ENCODE measurements around the gene TLE7. TPM values are rescaled to one million over a fixed set of nuclear protein-coding genes. Genes with fewer than 3 reads are reported as not detected.

The TLE7 gene
- total RNA-seq, 2 donors from 2014 or later: 0.22 to 0.24 TPM

- H3K27me3 Mint-ChIP-seq (ENCODE audit: insufficient read depth): peaks cover 41% of the 10 kb centered on the region
- H3K4me1 Mint-ChIP-seq: peaks cover 7% of the 10 kb centered on the region
- TF ChIP-seq, protein P1, sequence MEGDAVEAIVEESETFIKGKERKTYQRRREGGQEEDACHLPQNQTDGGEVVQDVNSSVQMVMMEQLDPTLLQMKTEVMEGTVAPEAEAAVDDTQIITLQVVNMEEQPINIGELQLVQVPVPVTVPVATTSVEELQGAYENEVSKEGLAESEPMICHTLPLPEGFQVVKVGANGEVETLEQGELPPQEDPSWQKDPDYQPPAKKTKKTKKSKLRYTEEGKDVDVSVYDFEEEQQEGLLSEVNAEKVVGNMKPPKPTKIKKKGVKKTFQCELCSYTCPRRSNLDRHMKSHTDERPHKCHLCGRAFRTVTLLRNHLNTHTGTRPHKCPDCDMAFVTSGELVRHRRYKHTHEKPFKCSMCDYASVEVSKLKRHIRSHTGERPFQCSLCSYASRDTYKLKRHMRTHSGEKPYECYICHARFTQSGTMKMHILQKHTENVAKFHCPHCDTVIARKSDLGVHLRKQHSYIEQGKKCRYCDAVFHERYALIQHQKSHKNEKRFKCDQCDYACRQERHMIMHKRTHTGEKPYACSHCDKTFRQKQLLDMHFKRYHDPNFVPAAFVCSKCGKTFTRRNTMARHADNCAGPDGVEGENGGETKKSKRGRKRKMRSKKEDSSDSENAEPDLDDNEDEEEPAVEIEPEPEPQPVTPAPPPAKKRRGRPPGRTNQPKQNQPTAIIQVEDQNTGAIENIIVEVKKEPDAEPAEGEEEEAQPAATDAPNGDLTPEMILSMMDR (conservative IDR thresholded peaks at IDR 0.05): no peak
- Histone ChIP-seq H3K36me3 (ENCODE audit: control insufficient read depth, insufficient read depth, low read length) (no peaks in the 10 kb centered on the region), H3K9ac (ENCODE audit: extremely low read depth, low read length, poor library complexity, severe bottlenecking) (no peak overlapping the region), H3K9me3 (ENCODE audit: control insufficient read depth, low read length) (no peaks in the 10 kb centered on the region), H3K27me3 (ENCODE audit: control insufficient read depth, insufficient read depth, low read length, poor library complexity, severe bottlenecking) (peaks cover 34% of the 10 kb centered on the region), H3K4me3 (ENCODE audit: low read length) (no peak overlapping the region), H3K27ac (ENCODE audit: low read depth, low read length) (no peak overlapping the region), H3K4me1 (ENCODE audit: control insufficient read depth, insufficient read depth, low read length) (no peaks in the 10 kb centered on the region)
- DNase-seq: peak; percentile 28
- H3K9me3 Mint-ChIP-seq: no peaks in the 10 kb centered on the region
- no peak overlapping the region for H3K27ac Mint-ChIP-seq
- 88 to 91% methylated on average over 5 to 7 of the region's 7 CpGs for WGBS, 2 experiments (ENCODE audit: insufficient coverage in 1 of 2, insufficient read length in 1 of 2)
- H3K4me3 Mint-ChIP-seq: no peak overlapping the region
- no peaks in the 10 kb centered on the region for H3K36me3 Mint-ChIP-seq (ENCODE audit: low read depth)
Observed at GRCh38 chr16:71423865-71424264, 18.0 kb downstream of the TLE7 start.

- peaks cover 44% of the 10 kb centered on the region for H3K27me3 Mint-ChIP-seq (ENCODE audit: insufficient read depth)
- 87 to 90% methylated on average over 2 of the region's 2 CpGs for WGBS, 2 experiments (ENCODE audit: insufficient coverage in 1 of 2, insufficient read length in 1 of 2)
Observed at GRCh38 chr16:71423016-71423415, 18.8 kb downstream of the TLE7 start.

GRCh38 chr16:71421911-71422310 is 19.9 kb downstream of the TLE7 start:
- Histone ChIP-seq H3K9ac (ENCODE audit: extremely low read depth, low read length, poor library complexity, severe bottlenecking) (no peak overlapping the region), H3K4me3 (ENCODE audit: low read length) (no peak overlapping the region), H3K9me3 (ENCODE audit: control insufficient read depth, low read length) (no peaks in the 10 kb centered on the region), H3K4me1 (ENCODE audit: control insufficient read depth, insufficient read depth, low read length) (no peaks in the 10 kb centered on the region), H3K27ac (ENCODE audit: low read depth, low read length) (no peak overlapping the region), H3K27me3 (ENCODE audit: control insufficient read depth, insufficient read depth, low read length, poor library complexity, severe bottlenecking) (peaks cover 46% of the 10 kb centered on the region), H3K36me3 (ENCODE audit: control insufficient read depth, insufficient read depth, low read length) (no peaks in the 10 kb centered on the region)
- 75 to 89% methylated on average over 2 to 4 of the region's 4 CpGs for WGBS, 2 experiments (ENCODE audit: insufficient coverage in 1 of 2, insufficient read length in 1 of 2)
- Mint-ChIP-seq H3K27me3 (ENCODE audit: insufficient read depth) (peaks cover 47% of the 10 kb centered on the region), H3K4me3 (no peak overlapping the region), H3K36me3 (ENCODE audit: low read depth) (no peaks in the 10 kb centered on the region), H3K4me1 (peaks cover 4% of the 10 kb centered on the region), H3K27ac (no peak overlapping the region), H3K9me3 (no peaks in the 10 kb centered on the region)
- peak; percentile 89 for DNase-seq
- TF ChIP-seq, protein P1 (conservative IDR thresholded peaks at IDR 0.05): peak; percentile 79

More at GRCh38 chr16:71423016-71423415, 18.8 kb downstream of the TLE7 start:
- H3K36me3 Mint-ChIP-seq (ENCODE audit: low read depth): no peaks in the 10 kb centered on the region
- no peaks in the 10 kb centered on the region for H3K9me3 ChIP-seq (ENCODE audit: control insufficient read depth, low read length)
- H3K27ac Mint-ChIP-seq: no peak overlapping the region
- H3K27me3 ChIP-seq (ENCODE audit: control insufficient read depth, insufficient read depth, low read length, poor library complexity, severe bottlenecking): peaks cover 41% of the 10 kb centered on the region
- TF ChIP-seq, protein P1 (conservative IDR thresholded peaks at IDR 0.05): no peak
- H3K9me3 Mint-ChIP-seq: no peaks in the 10 kb centered on the region
- no peak for DNase-seq
- H3K4me3 Mint-ChIP-seq: no peak overlapping the region
- no peaks in the 10 kb centered on the region for H3K36me3 ChIP-seq (ENCODE audit: control insufficient read depth, insufficient read depth, low read length)
- H3K4me1 Mint-ChIP-seq: peaks cover 7% of the 10 kb centered on the region
- H3K27ac ChIP-seq (ENCODE audit: low read depth, low read length): no peak overlapping the region
- H3K4me3 ChIP-seq (ENCODE audit: low read length): no peak overlapping the region
- H3K4me1 ChIP-seq (ENCODE audit: control insufficient read depth, insufficient read depth, low read length): no peaks in the 10 kb centered on the region
- no peak overlapping the region for H3K9ac ChIP-seq (ENCODE audit: extremely low read depth, low read length, poor library complexity, severe bottlenecking)

Measured in endodermal cell (in vitro differentiated cells).